ENCODE data around the gene ANKS1A.
"Not testable (repeated sequence)": the region's sequence is repeated elsewhere in the genome, so short reads cannot be mapped to it uniquely, and the experiment has no call there.

ANKS1A gene

DNA sequence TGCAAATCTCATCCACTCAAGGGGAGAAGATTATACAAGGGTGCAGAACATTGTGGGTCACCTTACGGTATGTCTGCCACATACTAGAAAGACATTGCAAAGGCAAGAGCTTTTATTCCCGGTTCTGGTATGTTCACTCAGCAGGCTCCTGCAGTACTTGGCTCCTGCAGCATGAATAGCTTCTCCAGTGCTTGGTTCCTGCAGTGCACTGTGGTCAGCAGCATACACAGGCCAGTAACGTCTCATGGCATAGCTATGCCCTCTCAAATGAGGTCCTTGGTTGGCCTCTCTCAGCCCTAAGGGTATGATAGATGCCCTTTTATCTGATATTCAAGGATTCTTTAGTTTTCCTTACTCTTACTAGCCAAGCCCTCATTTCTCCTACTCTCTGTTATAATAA lies 239.4 kb downstream of the ANKS1A start:
- DNase-seq, result no peak

DNA sequence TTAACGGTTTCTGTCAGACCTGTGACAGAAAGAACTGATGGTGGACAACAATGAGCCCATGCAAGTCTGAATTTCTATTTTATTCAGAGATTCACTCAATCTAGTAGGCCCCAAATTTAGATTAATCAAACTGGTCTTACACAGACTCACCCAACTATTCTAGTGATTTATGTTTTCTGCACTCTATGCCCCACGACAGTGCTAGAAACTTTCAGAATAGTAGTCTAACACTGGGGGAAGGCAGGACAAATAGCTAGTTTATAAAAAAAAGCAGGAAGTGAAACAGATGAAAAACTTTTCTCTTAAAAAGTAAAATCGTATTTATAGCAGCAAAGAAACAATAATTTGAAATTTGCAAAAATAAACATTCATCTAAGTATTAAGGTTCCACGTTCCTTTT lies 247.1 kb downstream of the ANKS1A start:
- DNase-seq, result no peak

DNA sequence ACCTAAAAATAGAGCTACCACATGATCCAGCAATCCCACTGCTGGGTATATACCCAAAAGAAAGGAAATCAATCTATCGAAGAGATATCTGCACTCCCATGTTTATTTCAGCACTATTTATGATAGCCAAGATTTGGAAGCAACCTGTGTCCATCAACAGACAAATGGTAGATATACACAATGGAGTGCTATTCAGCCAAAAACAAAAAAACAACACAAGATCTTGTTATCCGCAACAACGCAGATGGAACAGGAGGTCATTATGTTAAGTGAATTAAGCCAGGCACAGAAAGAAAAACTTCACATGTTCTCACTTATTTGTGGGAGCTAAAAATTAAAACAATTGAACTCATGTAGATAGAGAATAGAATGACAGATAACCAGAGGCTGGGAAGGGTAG lies 249.1 kb downstream of the ANKS1A start:
- DNase-seq, result not testable (repeated sequence)

DNA sequence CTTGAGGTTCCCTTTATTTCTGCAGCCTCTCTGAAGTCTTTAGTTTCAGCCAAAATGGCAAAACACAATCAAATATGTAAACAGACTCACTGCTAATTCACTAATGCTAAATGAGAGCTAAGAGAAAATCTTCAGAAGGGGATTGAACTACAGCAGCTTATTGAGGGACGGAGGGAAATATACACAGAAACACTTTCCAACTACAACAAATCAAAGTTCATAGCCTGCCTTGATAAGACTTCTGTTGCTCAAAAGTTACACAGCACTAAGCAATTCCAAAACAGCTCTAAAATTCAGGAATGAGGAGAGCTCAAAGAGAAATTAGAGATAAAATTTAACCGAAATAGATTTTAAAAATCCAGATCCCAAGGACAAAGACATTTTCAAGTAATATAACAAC lies 250.4 kb downstream of the ANKS1A start:
- DNase-seq, result no peak

DNA sequence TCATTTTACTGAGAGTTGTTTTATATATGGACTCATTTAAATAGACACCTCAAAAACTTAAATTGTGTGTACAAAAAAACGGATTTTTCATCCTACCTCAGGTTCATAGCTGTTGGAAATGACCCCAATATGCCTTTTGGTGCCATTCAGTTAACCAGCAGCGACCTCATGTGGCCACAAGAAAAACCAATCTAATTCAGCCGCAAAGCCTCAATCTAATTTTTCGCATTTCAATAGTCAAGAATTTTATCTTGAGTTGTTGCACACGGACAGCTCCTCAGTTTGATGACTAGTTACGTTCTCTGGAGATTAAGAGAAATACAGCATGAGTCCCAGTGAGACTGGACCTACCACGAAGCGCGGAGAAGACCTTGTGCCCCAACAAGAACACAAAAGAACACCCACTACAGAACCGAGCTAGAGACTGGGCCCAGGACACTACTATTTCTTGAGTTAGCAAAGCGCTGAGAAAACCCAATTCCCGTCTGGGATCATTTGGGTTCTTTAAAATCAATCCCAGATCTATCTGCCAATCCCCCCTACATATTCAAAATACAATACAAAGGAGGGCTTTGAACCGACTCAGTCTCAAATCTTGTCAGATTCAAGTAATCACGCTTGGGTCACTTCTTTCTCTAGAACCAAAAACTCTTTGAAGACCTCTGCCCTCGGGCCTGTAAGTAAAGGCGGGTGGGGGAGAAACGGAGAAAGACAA lies 251.0 kb downstream of the ANKS1A start:
- peak; percentile 76 for DNase-seq

DNA sequence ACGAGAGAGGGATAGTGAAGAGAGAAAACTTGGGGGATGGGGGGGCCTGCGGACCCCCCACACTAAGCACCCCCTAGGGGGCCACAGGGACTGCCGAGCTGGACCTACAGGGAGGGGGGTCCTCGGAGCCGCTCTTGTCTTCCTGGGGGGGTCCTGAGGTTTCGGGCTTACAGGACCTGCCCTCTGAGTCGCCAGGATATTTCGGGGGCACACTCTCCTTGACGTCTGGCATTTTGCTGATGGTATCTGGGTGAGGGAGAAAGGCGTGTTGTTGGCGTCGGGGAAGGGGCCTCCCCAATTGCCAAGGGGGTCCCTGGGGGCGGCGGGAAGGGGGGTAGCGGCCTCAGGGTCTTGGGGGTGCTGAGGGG lies 251.6 kb downstream of the ANKS1A start:
- no peak for DNase-seq
